MM.1S (cell line): ENCODE results near the gene IGFN1.

Experiments
- CTCF ChIP-seq: fragments of 300-600 bp; sonication (generic); IDR thresholded peaks from 2 replicates; pipeline ENCODE4 v1.5.1; 2016; ENCODE audit warnings: antibody characterized with exemption, low read length, mixed read lengths
- EZH2 ChIP-seq: fragments of 300-600 bp; sonication (generic); optimal IDR thresholded peaks from 2 replicates; pipeline ENCODE3; 2017; ENCODE audit warnings: low read depth, mild to moderate bottlenecking, antibody characterized with exemption, low read length, mixed read lengths
- EZH2phosphoT487 ChIP-seq: fragments of 300-600 bp; sonication (generic); IDR thresholded peaks from 2 replicates; pipeline ENCODE4 v1.6.1; 2018; ENCODE audit warnings: antibody characterized with exemption, low read length

GRCh38 chr1:201190624-201191051, at the start of gene IGFN1:
- TF ChIP-seq CTCF (no peak), EZH2 (no peak), EZH2phosphoT487 (no peak)
